Muscle of arm (tissue), 14 donors: ENCODE measurements around the gene SAA1. TPM values are rescaled to one million over a fixed set of nuclear protein-coding genes. Genes with fewer than 3 reads are reported as not detected.
"Not testable (repeated sequence)": the region's sequence is repeated elsewhere in the genome, so short reads cannot be mapped to it uniquely, and the experiment has no call there.

Source experiments
- DNase-seq: peaks from one replicate; pipeline ENCODE4 v3.0.0-alpha.2; 2013
- long read RNA-seq, 11 donors: transcript quantifications; one replicate each; lab custom pipeline, GENCODE V29; 2026
- polyA plus RNA-seq, 12 donors: library from polyadenylated mRNA; unstranded; fragments of 120-200 nt; gene quantifications; one replicate each; pipeline ENCODE4 v1.2.1, GENCODE V29; 2013; ENCODE audit not compliant: insufficient read length in 12 of 12

Gene SAA1
- not detected for polyA plus RNA-seq
- long read RNA-seq, donor 1 = 0 reads
- long read RNA-seq, donor 2 = 0 reads
- long read RNA-seq, donor 3 = 0 reads
- long read RNA-seq, donor 4 = 0 reads
- long read RNA-seq, donor 5 = 0 reads
- long read RNA-seq, donor 6 = 0 reads
- long read RNA-seq, donor 7 = 0 reads
- long read RNA-seq, donor 8 = 0 reads
- long read RNA-seq, donor 9 = 0 reads
- long read RNA-seq, donor 10 = 0 reads
- long read RNA-seq, donor 11 = 0 reads

DNA sequence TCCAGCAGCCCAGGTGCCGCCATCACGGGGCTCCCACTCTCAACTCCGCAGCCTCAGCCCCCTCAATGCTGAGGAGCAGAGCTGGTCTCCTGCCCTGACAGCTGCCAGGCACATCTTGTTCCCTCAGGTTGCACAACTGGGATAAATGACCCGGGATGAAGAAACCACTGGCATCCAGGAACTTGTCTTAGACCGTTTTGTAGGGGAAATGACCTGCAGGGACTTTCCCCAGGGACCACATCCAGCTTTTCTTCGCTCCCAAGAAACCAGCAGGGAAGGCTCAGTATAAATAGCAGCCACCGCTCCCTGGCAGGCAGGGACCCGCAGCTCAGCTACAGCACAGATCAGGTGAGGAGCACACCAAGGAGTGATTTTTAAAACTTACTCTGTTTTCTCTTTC lies at the start of gene SAA1:
Gene SAA1, plus strand, starts transcription at position 316 of the 400 bp plus-strand sequence. CDS start 624 bp downstream, outside the sequence.
- no peak for DNase-seq

GRCh38 chr11:18221274-18221876 lies 44.7 kb upstream of the SAA1 start:
- DNase-seq = no peak

GRCh38 chr11:18222814-18223421 lies 43.1 kb upstream of the SAA1 start:
- DNase-seq = no peak

- no peak for DNase-seq
Measured at GRCh38 chr11:18223591-18224387, 42.3 kb upstream of the SAA1 start.

- DNase-seq = no peak
Measured at GRCh38 chr11:18225913-18226312, 40.2 kb upstream of the SAA1 start.

GRCh38 chr11:18229501-18229900 lies 36.6 kb upstream of the SAA1 start:
- no peak for DNase-seq

- DNase-seq = no peak
Measured at GRCh38 chr11:18230859-18231258, 35.2 kb upstream of the SAA1 start.

DNA sequence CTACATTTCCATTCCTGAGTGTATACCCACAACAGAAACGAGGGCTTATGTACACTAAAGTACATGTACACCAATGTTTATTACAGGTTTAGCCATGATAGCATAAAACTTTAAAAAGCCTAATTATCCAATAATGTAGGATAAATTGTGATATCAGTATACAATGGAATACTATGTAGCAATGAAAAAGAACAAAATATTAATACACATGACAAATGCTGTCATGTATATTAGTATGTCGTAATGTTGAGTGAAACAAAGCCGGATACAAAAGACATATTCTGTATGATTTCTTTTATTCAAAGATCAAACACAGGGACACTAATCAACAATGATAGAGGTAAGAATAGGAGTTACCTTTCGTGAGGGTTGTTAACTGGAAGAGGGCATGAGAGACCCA lies 32.2 kb upstream of the SAA1 start:
- DNase-seq = no peak

DNA sequence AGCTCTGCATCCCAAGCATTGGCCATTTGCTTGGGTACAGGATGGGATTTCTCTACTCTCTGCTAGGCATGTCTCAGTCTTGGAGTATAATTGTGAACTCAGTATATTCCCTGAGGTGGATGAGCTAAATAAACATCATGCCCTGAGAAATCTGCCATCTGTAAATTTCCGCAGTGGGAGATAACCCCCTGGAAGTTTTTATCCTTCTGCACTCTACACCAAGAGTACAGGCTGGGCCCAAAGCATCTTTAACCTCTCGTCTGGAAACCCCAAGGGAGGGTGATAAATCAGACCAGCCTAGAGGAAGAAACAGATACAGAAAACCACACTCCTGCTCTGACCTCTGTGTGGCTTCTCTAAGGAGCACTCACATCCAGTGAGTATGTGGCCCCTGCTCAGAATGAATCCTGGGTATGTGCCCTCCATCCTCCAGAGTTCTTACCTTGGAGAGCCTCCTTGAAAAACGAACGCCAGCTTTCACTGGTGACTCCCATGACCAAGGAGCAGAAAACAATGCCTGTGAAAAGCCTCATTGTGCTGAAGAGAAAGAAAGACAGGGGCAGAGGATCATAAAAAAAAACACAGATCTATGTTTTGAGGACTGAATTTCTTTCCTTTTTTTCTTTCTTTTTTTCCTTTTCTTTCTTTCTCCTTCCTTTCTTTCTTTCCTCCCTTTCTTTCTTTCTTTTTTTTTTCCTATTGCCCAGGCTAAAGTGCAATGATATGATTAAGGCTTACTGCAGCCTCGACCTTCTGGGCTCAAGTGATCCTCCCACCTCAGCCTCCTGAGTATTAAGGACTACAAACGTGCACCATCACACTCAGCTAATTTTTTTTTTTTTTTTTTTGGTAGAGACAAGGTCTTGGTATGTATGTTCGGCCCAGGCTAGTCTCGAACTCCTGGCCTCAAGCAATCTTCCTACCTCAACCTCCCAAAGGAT lies 30.4 kb upstream of the SAA1 start:
- DNase-seq = no peak

DNA sequence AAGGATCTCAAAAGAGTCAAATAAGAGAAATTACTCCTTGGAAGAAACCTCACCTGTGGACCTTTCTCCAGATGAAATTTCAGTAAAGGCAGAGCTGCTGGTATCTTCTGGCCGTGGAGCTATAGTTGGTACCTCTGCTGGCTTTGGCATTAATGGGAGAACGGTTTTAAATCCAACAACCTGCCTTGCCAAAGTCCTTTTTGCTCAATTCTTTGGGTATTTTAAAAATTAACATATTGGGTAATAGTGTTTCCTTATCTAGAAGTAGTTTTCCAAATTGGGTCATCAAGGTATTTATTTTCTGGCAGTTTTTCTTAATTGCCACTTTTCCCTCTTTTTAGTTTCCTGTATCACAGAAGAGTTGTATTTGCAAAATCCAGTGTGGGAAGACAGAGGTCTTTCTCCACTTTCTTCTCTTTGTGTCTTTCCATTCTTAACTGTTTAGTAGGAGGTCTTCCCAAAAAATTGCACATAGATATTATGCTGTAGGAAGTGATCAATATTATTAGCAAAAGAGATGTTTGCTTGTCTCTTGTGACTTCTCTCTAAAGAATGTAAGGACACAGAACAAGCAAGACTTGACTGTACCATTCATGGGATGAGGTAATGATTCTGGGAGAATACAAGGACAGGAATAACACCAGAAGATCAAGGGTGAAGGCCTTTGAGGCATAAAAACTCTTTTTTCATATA lies 29.3 kb upstream of the SAA1 start, which contains the start of gene SAA4:
Gene SAA4, minus strand, starts transcription at position 139 of the 693 bp plus-strand sequence. CDS start 876 bp downstream, outside the sequence.
- no peak for DNase-seq

GRCh38 chr11:18239655-18240054 lies 26.4 kb upstream of the SAA1 start:
- DNase-seq = no peak

GRCh38 chr11:18243783-18244362 lies 22.2 kb upstream of the SAA1 start:
- DNase-seq = peak; percentile 28

DNA sequence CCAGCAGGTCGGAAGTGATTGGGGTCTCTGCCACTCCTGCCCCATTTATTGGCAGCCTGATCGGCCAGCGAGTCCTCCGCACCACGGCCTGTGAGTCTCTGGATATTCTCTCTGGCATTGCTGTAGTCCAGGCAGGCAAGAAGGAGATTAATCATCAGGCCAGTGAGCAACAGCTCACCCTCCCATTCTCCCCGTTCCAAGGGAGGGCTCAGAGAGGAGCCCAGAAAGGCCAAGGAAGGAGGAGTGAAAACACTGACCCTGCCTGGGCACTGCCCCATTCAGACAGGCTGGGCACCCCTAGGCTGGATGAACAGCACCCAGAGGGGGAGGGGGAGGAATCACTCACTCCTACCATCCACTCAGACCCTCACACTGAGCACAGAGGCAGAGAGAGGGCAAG lies 20.7 kb upstream of the SAA1 start:
- no peak for DNase-seq

DNA sequence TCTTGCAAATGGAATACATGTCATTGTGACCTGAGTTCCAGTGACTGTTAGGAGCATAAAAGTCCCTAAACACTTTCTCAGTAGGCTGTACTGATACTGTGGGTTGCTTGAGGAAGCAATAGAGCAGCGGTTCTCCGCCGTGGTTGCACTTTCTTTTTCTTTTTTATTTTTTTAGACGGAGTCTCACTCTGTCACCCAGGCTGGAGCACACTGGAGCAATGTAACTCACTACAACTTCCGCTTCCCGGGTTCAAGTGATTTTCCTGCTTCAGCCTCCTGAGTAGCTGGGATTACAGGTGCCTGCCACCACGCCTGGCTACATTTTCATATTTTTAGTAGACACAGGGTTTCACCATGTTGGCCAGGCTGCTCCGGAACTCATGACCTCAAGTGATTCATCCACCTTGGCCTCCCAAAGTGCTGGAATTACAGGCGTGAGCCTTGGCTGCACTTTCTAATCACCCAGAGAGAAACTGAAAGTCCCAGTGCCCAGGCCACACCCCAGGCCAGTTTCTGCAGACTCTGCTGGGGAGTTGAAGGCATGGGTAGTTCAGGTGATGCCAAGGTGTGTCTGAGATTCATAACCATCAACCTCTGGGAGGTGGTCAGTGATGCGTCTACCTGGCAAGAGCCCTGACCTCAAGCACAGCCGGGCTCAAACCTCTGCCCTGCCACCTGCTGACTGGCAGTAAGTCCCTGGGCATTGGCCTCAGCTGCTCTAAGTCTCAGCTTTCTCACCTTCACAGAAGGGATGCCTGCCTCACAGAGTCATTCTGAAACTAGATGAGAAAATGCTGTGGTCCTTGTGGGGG lies 19.5 kb upstream of the SAA1 start:
- DNase-seq = not testable (repeated sequence)

GRCh38 chr11:18247191-18247581 lies 18.9 kb upstream of the SAA1 start:
- not testable (repeated sequence) for DNase-seq

DNA sequence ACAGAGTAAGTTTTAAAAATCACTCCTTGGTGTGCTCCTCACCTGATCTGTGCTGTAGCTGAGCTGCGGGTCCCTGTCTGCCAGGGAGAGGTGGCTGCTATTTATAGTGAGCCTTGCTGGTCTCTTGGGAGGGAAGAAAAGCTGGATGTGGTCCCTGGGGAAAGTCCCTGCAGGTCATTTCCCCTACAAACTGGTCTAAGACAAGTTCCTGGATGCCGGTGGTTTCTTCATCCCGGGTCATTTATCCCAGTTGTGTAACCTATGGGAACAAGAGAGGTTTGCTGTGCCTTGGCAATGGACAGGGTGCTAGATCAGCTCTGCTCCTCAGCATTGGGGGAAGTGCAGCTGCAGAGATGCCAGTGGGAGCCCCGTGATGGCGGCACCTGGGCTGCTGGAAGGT lies 17.5 kb upstream of the SAA1 start, which contains the start of gene SAA2:
Gene SAA2, minus strand, starts transcription at position 108 of the 400 bp plus-strand sequence. CDS start 657 bp downstream, outside the sequence.
- DNase-seq = no peak

DNA sequence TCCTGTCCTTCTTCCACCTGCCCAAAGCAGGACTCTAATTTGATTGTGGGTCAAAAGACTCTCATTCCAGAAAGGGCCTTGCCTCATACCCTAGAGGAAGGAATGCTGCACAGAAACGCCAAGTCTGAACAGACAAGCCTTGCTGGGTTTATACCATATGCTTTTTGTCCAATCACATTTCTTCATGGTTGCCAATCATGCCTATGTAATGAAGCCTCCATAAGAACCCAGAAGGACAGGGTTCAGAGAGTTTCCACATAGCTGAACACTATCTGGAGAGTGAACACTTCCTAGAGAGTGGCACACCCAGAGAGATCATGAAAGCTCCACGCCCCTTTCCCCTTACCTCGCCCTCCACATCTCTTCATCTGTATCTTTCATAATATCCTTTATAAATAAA lies 12.8 kb upstream of the SAA1 start:
- no peak for DNase-seq

GRCh38 chr11:18253778-18254338 lies 12.2 kb upstream of the SAA1 start:
- no peak for DNase-seq
